ENCODE data around the gene TMEM86B. TPM values are rescaled to one million over a fixed set of nuclear protein-coding genes. Genes with fewer than 3 reads are reported as not detected.
A peak's percentile ranks its signal among the peaks of the same experiment; 100 is the strongest.

The TMEM86B gene
- total RNA-seq, 1 donor from 2014 or later: 0.53 TPM

DNA sequence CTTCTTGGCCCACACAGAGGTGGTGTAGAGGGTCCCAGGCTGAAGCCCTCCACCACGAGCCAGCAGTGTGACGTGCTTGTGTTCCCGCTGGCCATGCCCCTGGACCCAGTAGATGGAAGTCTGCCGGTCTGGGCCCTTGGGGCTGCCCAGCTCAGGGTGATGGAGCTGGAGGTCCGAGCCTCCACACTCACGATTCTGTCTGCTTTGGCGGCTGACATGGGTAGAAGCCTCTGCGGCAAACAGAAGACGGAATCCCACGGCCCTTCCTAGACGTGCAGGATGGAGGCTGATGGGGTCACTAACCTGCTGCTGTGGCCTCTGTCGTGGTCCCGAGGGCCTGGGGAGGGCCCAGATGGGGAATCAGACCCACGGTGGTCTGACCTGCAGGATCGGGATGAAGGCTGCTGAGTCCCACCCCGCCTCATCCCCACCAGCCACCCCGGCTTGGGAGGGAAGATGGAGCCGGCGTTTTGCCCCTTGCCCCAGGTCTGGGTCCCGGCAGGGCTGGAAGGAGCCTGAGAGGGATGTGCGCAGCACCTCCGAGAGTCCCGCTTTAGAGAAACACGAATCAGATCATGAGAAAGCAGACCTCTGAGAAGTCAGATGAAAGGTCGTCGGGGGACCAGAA lies 4.4 kb downstream of the TMEM86B start:
- FAIRE-seq (no peak), DNase-seq (ENCODE audit: low read depth) (no peak)
- TF ChIP-seq, protein P1, sequence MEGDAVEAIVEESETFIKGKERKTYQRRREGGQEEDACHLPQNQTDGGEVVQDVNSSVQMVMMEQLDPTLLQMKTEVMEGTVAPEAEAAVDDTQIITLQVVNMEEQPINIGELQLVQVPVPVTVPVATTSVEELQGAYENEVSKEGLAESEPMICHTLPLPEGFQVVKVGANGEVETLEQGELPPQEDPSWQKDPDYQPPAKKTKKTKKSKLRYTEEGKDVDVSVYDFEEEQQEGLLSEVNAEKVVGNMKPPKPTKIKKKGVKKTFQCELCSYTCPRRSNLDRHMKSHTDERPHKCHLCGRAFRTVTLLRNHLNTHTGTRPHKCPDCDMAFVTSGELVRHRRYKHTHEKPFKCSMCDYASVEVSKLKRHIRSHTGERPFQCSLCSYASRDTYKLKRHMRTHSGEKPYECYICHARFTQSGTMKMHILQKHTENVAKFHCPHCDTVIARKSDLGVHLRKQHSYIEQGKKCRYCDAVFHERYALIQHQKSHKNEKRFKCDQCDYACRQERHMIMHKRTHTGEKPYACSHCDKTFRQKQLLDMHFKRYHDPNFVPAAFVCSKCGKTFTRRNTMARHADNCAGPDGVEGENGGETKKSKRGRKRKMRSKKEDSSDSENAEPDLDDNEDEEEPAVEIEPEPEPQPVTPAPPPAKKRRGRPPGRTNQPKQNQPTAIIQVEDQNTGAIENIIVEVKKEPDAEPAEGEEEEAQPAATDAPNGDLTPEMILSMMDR (IDR thresholded peaks at IDR 0.05; ENCODE audit: insufficient read depth, low read length, severe bottlenecking): no peak
- peaks cover 9% of the 10 kb centered on the region for H3K36me3 ChIP-seq (ENCODE audit: control insufficient read depth, insufficient read depth, low read length)
- no peak overlapping the region for H3K4me3 ChIP-seq (ENCODE audit: low read depth, low read length)
- no peaks in the 10 kb centered on the region for H3K27me3 ChIP-seq (ENCODE audit: control insufficient read depth, insufficient read depth, low read length)

DNA sequence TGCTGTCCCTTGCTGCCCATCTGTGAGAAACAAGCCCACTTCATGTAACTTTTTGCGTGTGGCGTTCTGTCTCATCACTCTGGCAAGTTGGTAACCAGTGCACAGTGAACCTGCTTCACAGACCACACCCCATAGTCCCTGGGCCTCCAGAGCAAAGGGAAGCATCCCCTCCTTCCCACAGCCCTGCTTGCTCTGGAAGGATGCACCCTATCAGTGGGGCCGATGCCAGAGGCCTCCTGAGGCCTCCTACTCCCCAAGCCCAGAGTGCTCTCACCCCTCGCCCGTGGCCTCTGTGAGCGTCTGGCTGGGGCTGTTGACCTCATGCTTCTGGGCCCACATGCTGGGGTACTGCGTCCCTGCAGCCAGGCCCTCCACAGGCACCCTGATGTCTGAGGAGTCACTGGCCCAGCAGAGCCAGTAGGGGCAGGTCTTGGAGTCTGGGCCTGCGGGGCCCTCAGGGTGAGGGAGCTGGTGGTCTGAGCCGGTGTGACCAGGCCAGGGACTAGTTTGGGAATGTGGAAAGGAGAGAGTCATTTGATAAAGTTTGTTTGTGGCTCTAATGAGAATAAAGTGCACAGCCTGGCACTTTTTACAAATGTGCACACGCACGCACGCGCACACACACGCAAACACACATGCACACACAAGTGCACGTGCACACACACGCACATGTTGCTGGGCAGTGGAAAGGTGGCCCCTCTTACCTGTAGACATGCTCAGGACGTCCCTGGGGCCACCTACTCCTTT lies 5.1 kb downstream of the TMEM86B start:
- FAIRE-seq (peak; percentile 52), DNase-seq (ENCODE audit: low read depth) (no peak)
- TF ChIP-seq, protein P1 (IDR thresholded peaks at IDR 0.05; ENCODE audit: insufficient read depth, low read length, severe bottlenecking): no peak
- H3K27me3 ChIP-seq (ENCODE audit: control insufficient read depth, insufficient read depth, low read length): no peaks in the 10 kb centered on the region
- no peak overlapping the region for H3K4me3 ChIP-seq (ENCODE audit: low read depth, low read length)
- peaks cover 7% of the 10 kb centered on the region for H3K36me3 ChIP-seq (ENCODE audit: control insufficient read depth, insufficient read depth, low read length)

DNA sequence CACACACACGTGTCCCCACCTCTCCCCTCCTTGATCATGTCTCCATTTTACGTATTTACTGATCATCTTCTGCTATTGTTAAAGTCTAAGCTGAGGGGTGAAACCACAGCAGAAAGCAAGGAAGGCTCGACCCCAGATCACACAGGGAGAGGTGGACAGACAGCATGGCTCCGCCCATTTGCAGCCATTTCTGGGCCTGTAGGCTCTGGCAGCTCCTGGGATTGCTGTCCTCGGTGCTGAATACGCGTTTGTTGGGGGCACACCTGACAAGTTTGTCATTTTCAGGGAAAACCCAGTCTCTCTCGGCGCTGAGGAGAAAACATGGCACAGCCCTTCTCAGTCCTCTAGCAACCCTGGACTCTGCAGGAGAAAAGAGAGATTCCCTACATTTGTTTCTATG lies 8.0 kb downstream of the TMEM86B start:
- Histone ChIP-seq H3K36me3 (ENCODE audit: control insufficient read depth, insufficient read depth, low read length) (peaks cover 1% of the 10 kb centered on the region), H3K27me3 (ENCODE audit: control insufficient read depth, insufficient read depth, low read length) (no peaks in the 10 kb centered on the region), H3K4me3 (ENCODE audit: low read depth, low read length) (no peak overlapping the region)
- FAIRE-seq: peak; percentile 60
- TF ChIP-seq, protein P1 (IDR thresholded peaks at IDR 0.05; ENCODE audit: insufficient read depth, low read length, severe bottlenecking): no peak
- DNase-seq (ENCODE audit: low read depth): no peak

DNA sequence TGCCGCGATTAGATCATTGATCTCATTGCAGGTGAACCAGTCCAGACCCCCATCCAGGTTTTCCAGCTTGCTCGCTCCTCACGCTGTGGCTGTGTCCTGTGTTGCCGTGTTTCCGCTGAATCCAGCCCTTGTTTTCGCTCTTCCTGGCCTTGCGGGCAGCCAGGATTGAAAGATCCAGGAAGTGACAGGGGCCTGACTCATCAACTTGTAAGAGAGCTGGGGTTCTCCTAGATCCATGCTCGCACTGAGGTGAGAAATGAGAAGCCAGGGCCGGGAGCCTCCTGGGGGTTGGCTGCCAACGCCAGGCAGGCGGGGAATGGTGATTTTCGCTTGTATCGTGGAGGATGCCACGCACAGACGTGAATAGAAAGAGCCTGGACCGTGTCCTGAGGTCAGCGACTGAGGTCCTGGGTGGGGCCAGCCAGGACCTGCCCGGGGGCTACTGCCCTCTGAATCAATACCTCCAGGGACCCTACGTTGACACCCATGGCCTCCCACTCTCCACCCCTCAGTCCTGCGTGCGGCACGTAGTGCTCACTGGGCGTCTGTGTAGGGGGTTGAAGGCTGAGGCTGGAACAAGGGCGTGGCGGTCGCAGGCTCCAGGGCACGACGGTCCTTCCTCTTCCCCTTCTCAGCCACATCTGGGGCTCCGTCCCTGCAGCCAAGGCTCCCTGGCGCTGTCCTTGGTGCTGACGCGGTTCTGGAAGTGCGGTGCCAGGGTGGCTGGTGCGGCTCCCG lies 11.9 kb downstream of the TMEM86B start:
- Histone ChIP-seq H3K27me3 (ENCODE audit: control insufficient read depth, insufficient read depth, low read length) (no peaks in the 10 kb centered on the region), H3K36me3 (ENCODE audit: control insufficient read depth, insufficient read depth, low read length) (no peaks in the 10 kb centered on the region), H3K4me3 (ENCODE audit: low read depth, low read length) (peak overlapping the region; percentile 19)
- TF ChIP-seq, protein P1 (IDR thresholded peaks at IDR 0.05; ENCODE audit: insufficient read depth, low read length, severe bottlenecking): no peak
- DNase-seq (ENCODE audit: low read depth) (peak; percentile 99), FAIRE-seq (peak; percentile 50)

DNA sequence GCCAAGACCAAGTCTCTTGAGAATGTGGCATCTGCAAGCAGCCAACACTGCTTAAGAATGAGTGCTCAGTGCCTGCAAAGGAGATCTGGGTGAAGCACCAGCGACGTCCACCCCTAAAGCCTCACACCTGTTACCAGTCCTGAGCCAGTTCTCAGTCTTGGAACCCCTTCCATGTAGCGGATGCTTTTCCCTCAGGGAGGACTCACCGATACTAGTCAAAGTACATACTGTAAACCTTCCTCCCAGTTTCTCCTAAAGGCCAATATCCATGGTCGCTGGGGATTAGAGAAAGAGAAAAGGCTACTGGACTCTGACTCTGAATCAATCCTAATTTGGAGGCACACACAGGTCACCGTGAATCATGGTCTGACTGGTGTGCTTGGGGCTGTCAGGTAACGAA lies 15.0 kb downstream of the TMEM86B start:
- H3K36me3 ChIP-seq (ENCODE audit: control insufficient read depth, insufficient read depth, low read length): no peaks in the 10 kb centered on the region
- TF ChIP-seq, protein P1 (IDR thresholded peaks at IDR 0.05; ENCODE audit: insufficient read depth, low read length, severe bottlenecking): no peak
- H3K27me3 ChIP-seq (ENCODE audit: control insufficient read depth, insufficient read depth, low read length): no peaks in the 10 kb centered on the region
- no peak overlapping the region for H3K4me3 ChIP-seq (ENCODE audit: low read depth, low read length)
- DNase-seq (ENCODE audit: low read depth) (no peak), FAIRE-seq (no peak)
